NB4 (cell line): ENCODE results near the gene PHACTR3.

ENCODE experiments used
- CTCF ChIP-seq: IDR thresholded peaks from one replicate; pipeline ENCODE4 v1.5.1; 2012; ENCODE audit warnings: low read depth, low read length
- POLR2A ChIP-seq: IDR thresholded peaks from 2 replicates; pipeline ENCODE4 v1.6.1; 2011; ENCODE audit warnings: mild to moderate bottlenecking; ENCODE audit not compliant: insufficient read length; ENCODE audit errors: extremely low read depth

DNA sequence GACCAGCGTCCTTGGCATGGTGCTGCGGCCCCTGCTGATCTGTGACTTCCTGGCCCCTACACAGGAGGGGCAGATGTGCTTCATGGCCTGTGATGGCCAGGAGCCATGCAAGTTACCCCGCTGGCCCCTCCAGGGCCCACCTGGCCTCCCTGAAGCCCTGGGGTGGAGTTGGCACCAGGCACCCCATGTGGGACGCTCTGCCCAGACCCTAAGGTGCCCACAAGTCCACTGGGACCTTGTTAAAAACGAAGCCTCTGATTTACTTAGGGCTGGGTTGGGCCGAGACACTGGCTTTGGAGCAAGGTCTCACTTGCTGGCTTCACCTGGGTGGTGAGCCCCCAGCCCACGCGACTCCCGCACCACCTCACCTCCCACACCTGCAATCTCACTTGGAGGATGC, 139.0 kb downstream of the PHACTR3 start:
- TF ChIP-seq POLR2A, result no peak
- TF ChIP-seq CTCF, result no peak
